ENCODE results near the gene GIPR. TPM values are rescaled to one million over a fixed set of nuclear protein-coding genes. Genes with fewer than 3 reads are reported as not detected.
"Not testable (repeated sequence)": the region's sequence is repeated elsewhere in the genome, so short reads cannot be mapped to it uniquely, and the experiment has no call there.

The GIPR gene
- total RNA-seq, 2 experiments from 2014 or later: 1.4 to 1.7 TPM

GRCh38 chr19:45728683-45729082 lies 60.7 kb downstream of the GIPR start:
- not testable (repeated sequence) for H3K4me3 Mint-ChIP-seq, H3K36me3 Mint-ChIP-seq, H3K27me3 Mint-ChIP-seq, H3K9me3 Mint-ChIP-seq, H3K27ac Mint-ChIP-seq, DNase-seq
- H3K4me1 Mint-ChIP-seq: peaks cover 29% of the 10 kb centered on the region

GRCh38 chr19:45729800-45730290 lies 61.8 kb downstream of the GIPR start:
- H3K27me3 Mint-ChIP-seq: no peaks in the 10 kb centered on the region
- peak; percentile 17 for DNase-seq

GRCh38 chr19:45730368-45731288 lies 62.6 kb downstream of the GIPR start, which contains the start of gene FBXO46:
FBXO46 (minus strand) TSS chr19:45730896; CDS start chr19:45713495, 17,401 bp downstream.
- DNase-seq: peak; percentile 94
- Mint-ChIP-seq H3K27me3 (no peaks in the 10 kb centered on the region), H3K4me1 (peaks cover 24% of the 10 kb centered on the region), H3K4me3 (peak within 1 kb of the TSS; percentile 93), H3K36me3 (no peaks in the 10 kb centered on the region), H3K27ac (peak within 1 kb of the TSS; percentile 83), H3K9me3 (no peaks in the 10 kb centered on the region)

More at GRCh38 chr19:45729800-45730290, 61.8 kb downstream of the GIPR start:
- peak overlapping the region; percentile 83 for H3K27ac Mint-ChIP-seq
- no peaks in the 10 kb centered on the region for H3K36me3 Mint-ChIP-seq
- no peaks in the 10 kb centered on the region for H3K9me3 Mint-ChIP-seq
- H3K4me3 Mint-ChIP-seq: peak overlapping the region; percentile 93
- peaks cover 24% of the 10 kb centered on the region for H3K4me1 Mint-ChIP-seq

Other genes with a start within 250 kb of the GIPR start
- gene ERCC1, start 244.3 kb upstream of the GIPR start, total RNA-seq: 10 to 100 TPM; 50.0 to 53.2 TPM
- 10 to 100 TPM in 1 of 2 experiments, 1 to 10 TPM in 1; 9.7 to 10.5 TPM for gene FOSB, start 200.2 kb upstream of the GIPR start, total RNA-seq
- gene RTN2, start 171.2 kb upstream of the GIPR start, total RNA-seq: 1 to 10 TPM; 1.3 to 1.8 TPM
- gene PPM1N, start 169.8 kb upstream of the GIPR start, total RNA-seq: 1 to 10 TPM; 1.4 to 1.9 TPM
- 100 to 1,000 TPM; 133 to 134 TPM for gene VASP, start 160.7 kb upstream of the GIPR start, total RNA-seq
- 10 to 100 TPM; 14.7 to 15.1 TPM for gene OPA3, start 83.4 kb upstream of the GIPR start, total RNA-seq
- gene GPR4, start 66.0 kb upstream of the GIPR start, total RNA-seq: not detected
- 10 to 100 TPM; 94.4 to 98.8 TPM for gene EML2, start 28.8 kb upstream of the GIPR start, total RNA-seq
- 100 to 1,000 TPM; 818 to 852 TPM for gene SNRPD2, start 23.7 kb downstream of the GIPR start, total RNA-seq
- 10 to 100 TPM; 16.4 to 16.7 TPM for gene QPCTL, start 24.4 kb downstream of the GIPR start, total RNA-seq
- gene FBXO46, start 62.7 kb downstream of the GIPR start, total RNA-seq: 10 to 100 TPM; 25.5 to 29.6 TPM
- under 1 TPM; 0.08 TPM for gene MEIOSIN, start 65.2 kb downstream of the GIPR start, total RNA-seq
- gene SIX5, start 101.0 kb downstream of the GIPR start, total RNA-seq: 1 to 10 TPM; 1.6 to 1.7 TPM
- 1 to 10 TPM; 7.3 to 8.6 TPM for gene DMPK, start 114.3 kb downstream of the GIPR start, total RNA-seq
- 10 to 100 TPM; 29.5 to 30.7 TPM for gene DMWD, start 124.6 kb downstream of the GIPR start, total RNA-seq
- under 1 TPM; 0.12 to 0.21 TPM for gene RSPH6A, start 147.1 kb downstream of the GIPR start, total RNA-seq
- gene SYMPK, start 194.9 kb downstream of the GIPR start, total RNA-seq: 100 to 1,000 TPM; 104 to 109 TPM
- under 1 TPM; 0.28 to 0.39 TPM for gene FOXA3, start 196.1 kb downstream of the GIPR start, total RNA-seq
- 10 to 100 TPM; 18.5 to 19.5 TPM for gene IRF2BP1, start 217.9 kb downstream of the GIPR start, total RNA-seq
- gene MYPOP, start 234.4 kb downstream of the GIPR start, total RNA-seq: 1 to 10 TPM; 3.9 TPM
- not detected for gene NANOS2, start 246.6 kb downstream of the GIPR start, total RNA-seq